ENCODE data around the gene SCAMP4. TPM values are rescaled to one million over a fixed set of nuclear protein-coding genes. Genes with fewer than 3 reads are reported as not detected.

SCAMP4 gene
- polyA plus RNA-seq, 1 of the 3 experiments (the other 2 are of a cell fraction): 30.0 TPM

- Histone ChIP-seq H3K36me3 (replicated peaks in 1 of 2; ENCODE audit: control insufficient read depth in 1 of 2, insufficient read depth in 2 of 2, low read length in 1 of 2) (no peaks in the 10 kb centered on the region), H3K79me2 (ENCODE audit: insufficient read depth) (no peaks in the 10 kb centered on the region), H3K4me2 (no peak overlapping the region), H3K9me2 (no peaks in the 10 kb centered on the region), H3K27me3 (ENCODE audit: insufficient read depth) (no peaks in the 10 kb centered on the region), H4K20me1 (ENCODE audit: insufficient read depth) (no peaks in the 10 kb centered on the region), H2AFZ (ENCODE audit: low read depth) (no peak overlapping the region), H3K4me3 (ENCODE audit: low read depth in 2 of 2, low read length in 1 of 2) (no peak overlapping the region), H3K4me1 (ENCODE audit: control insufficient read depth in 1 of 2, insufficient read depth in 2 of 2, low read depth in 1 of 2, low read length in 1 of 2) (no peaks in the 10 kb centered on the region; a peak in 1 of 4 replicates), H3K9ac (no peak overlapping the region), H3K9me3 (no peaks in the 10 kb centered on the region), H3K27ac (ENCODE audit: low read depth in 2 of 2, low read length in 1 of 2) (no peak overlapping the region), H3F3A (replicated peaks; ENCODE audit: insufficient read depth) (no peaks in the 10 kb centered on the region)
- WGBS (ENCODE audit: low lambda C conversion rate): 95% methylated on average over 12 of the region's 13 CpGs
- no peak for TF ChIP-seq FOSL2 (IDR thresholded peaks at IDR 0.05; ENCODE audit: borderline replicate concordance, low read depth)
- no peak for TF ChIP-seq TAF1 (IDR thresholded peaks at IDR 0.05; ENCODE audit: borderline replicate concordance, low read depth, low read length)
- no peak for TF ChIP-seq NFIC (IDR thresholded peaks at IDR 0.05; ENCODE audit: borderline replicate concordance)
- TF ChIP-seq NRF1 (IDR thresholded peaks at IDR 0.05; ENCODE audit: low read depth, low read length): no peak
- no peak for TF ChIP-seq TEAD4 (IDR thresholded peaks at IDR 0.05; ENCODE audit: borderline replicate concordance, insufficient read depth)
- TF ChIP-seq SMC3 (IDR thresholded peaks at IDR 0.05; ENCODE audit: low read depth, low read length): no peak
- TF ChIP-seq EP300 (IDR thresholded peaks at IDR 0.05; ENCODE audit: borderline replicate concordance in 1 of 2, low read depth in 1 of 2, low read length in 1 of 2): no peak
- TF ChIP-seq JUND (IDR thresholded peaks at IDR 0.05): no peak
- TF ChIP-seq RCOR1 (IDR thresholded peaks at IDR 0.05; ENCODE audit: low read length): no peak
- no peak for TF ChIP-seq MXI1 (IDR thresholded peaks at IDR 0.05; ENCODE audit: low read depth, low read length)
- ChIA-PET CTCF (interaction anchor here (0.6 to 2.7 kb wide), 6 partner anchors 8 to 34 kb away, joined by 3 to 11 read pairs (median 4); partner anchors contain the start of gene ABHD17A), POLR2A (no interaction called here)
- no peak for DNase-seq
Observed at GRCh38 chr19:1896508-1896907, 8.7 kb upstream of the SCAMP4 start.

GRCh38 chr19:1901940-1902404, 3.2 kb upstream of the SCAMP4 start:
- ChIA-PET POLR2A (no interaction called here), CTCF (no interaction called here)
- DNase-seq: no peak

GRCh38 chr19:1902923-1903322, 2.3 kb upstream of the SCAMP4 start:
- Histone ChIP-seq H3K79me2 (ENCODE audit: insufficient read depth) (peaks cover 24% of the 10 kb centered on the region), H2AFZ (ENCODE audit: low read depth) (no peak overlapping the region), H3K9me3 (no peaks in the 10 kb centered on the region), H4K20me1 (ENCODE audit: insufficient read depth) (0 out of 2 replicates have a peak, but pooled peaks cover 2% of the 10 kb centered on the region), H3K36me3 (replicated peaks in 1 of 2; ENCODE audit: control insufficient read depth in 1 of 2, insufficient read depth in 2 of 2, low read length in 1 of 2) (peaks cover 0 to 2% of the 10 kb centered on the region in 2 experiments), H3K4me3 (ENCODE audit: low read depth in 2 of 2, low read length in 1 of 2) (no peak overlapping the region), H3K4me1 (ENCODE audit: control insufficient read depth in 1 of 2, insufficient read depth in 2 of 2, low read depth in 1 of 2, low read length in 1 of 2) (peaks cover 0 to 7% of the 10 kb centered on the region in 2 experiments; a peak in 1 of 4 replicates), H3K27me3 (ENCODE audit: insufficient read depth) (no peaks in the 10 kb centered on the region), H3K4me2 (no peak overlapping the region), H3K27ac (ENCODE audit: low read depth in 2 of 2, low read length in 1 of 2) (no peak overlapping the region), H3K9me2 (no peaks in the 10 kb centered on the region), H3K9ac (no peak overlapping the region), H3F3A (replicated peaks; ENCODE audit: insufficient read depth) (peaks cover 17% of the 10 kb centered on the region)
- ChIA-PET POLR2A (no interaction called here), CTCF (interaction anchor here (0.7 to 1.4 kb wide), 2 partner anchors 14 to 27 kb away, joined by 3 to 9 read pairs; no protein-coding TSS in a partner anchor)
- no peak for DNase-seq
- 71% methylated on average over 6 of the region's 6 CpGs for WGBS (ENCODE audit: low lambda C conversion rate)
- TF ChIP-seq FOSL2 (IDR thresholded peaks at IDR 0.05; ENCODE audit: borderline replicate concordance, low read depth) (no peak), CHD2 (IDR thresholded peaks at IDR 0.05; ENCODE audit: low read length, partially characterized antibody) (no peak), MEF2A (IDR thresholded peaks at IDR 0.05; ENCODE audit: borderline replicate concordance, low read depth) (no peak), MXI1 (IDR thresholded peaks at IDR 0.05; ENCODE audit: low read depth, low read length) (no peak), NFIC (IDR thresholded peaks at IDR 0.05; ENCODE audit: borderline replicate concordance) (no peak), JUND (IDR thresholded peaks at IDR 0.05) (no peak), GABPA (IDR thresholded peaks at IDR 0.05; ENCODE audit: low read depth) (no peak), RAD21 (IDR thresholded peaks at IDR 0.05; ENCODE audit: low read length) (no peak), NRF1 (IDR thresholded peaks at IDR 0.05; ENCODE audit: low read depth, low read length) (no peak), USF2 (IDR thresholded peaks at IDR 0.05; ENCODE audit: borderline replicate concordance, low read depth, low read length) (no peak), SIN3A (IDR thresholded peaks at IDR 0.05; ENCODE audit: borderline replicate concordance, low read depth, low read length) (no peak), SMC3 (IDR thresholded peaks at IDR 0.05; ENCODE audit: low read depth, low read length) (no peak), TAF1 (IDR thresholded peaks at IDR 0.05; ENCODE audit: borderline replicate concordance, low read depth, low read length) (no peak), RFX5 (IDR thresholded peaks at IDR 0.05; ENCODE audit: low read length) (no peak), GATA2 (CRISPR knock-in tag; IDR thresholded peaks at IDR 0.05) (no peak), USF1 (IDR thresholded peaks at IDR 0.05; ENCODE audit: borderline replicate concordance, low read depth) (no peak)

More at GRCh38 chr19:1901940-1902404, 3.2 kb upstream of the SCAMP4 start:
- peaks cover 15% of the 10 kb centered on the region for H3K79me2 ChIP-seq (ENCODE audit: insufficient read depth)
- H3K9me2 ChIP-seq: no peaks in the 10 kb centered on the region
- H3K36me3 ChIP-seq (replicated peaks in 1 of 2; ENCODE audit: control insufficient read depth in 1 of 2, insufficient read depth in 2 of 2, low read length in 1 of 2): no peaks in the 10 kb centered on the region
- TF ChIP-seq TCF12 (IDR thresholded peaks at IDR 0.05) (no peak), MAX (IDR thresholded peaks at IDR 0.05; ENCODE audit: low read depth) (no peak), SIN3A (IDR thresholded peaks at IDR 0.05; ENCODE audit: borderline replicate concordance, low read depth, low read length) (no peak), EZH2phosphoT487 (IDR thresholded peaks at IDR 0.05; ENCODE audit: borderline replicate concordance, low read depth) (no peak)
- H4K20me1 ChIP-seq (ENCODE audit: insufficient read depth): no peaks in the 10 kb centered on the region
- no peak overlapping the region for H3K4me2 ChIP-seq
- no peaks in the 10 kb centered on the region for H3K9me3 ChIP-seq
- no peaks in the 10 kb centered on the region for H3K27me3 ChIP-seq (ENCODE audit: insufficient read depth)
- H2AFZ ChIP-seq (ENCODE audit: low read depth): no peak overlapping the region
- no peak overlapping the region for H3K27ac ChIP-seq (ENCODE audit: low read depth in 2 of 2, low read length in 1 of 2)
- H3K4me3 ChIP-seq (ENCODE audit: low read depth in 2 of 2, low read length in 1 of 2): no peak overlapping the region
- peaks cover 0 to 7% of the 10 kb centered on the region in 2 experiments; a peak in 1 of 4 replicates for H3K4me1 ChIP-seq (ENCODE audit: control insufficient read depth in 1 of 2, insufficient read depth in 2 of 2, low read depth in 1 of 2, low read length in 1 of 2)
- peaks cover 17% of the 10 kb centered on the region for H3F3A ChIP-seq (replicated peaks; ENCODE audit: insufficient read depth)
- 92% methylated on average over 16 of the region's 16 CpGs for WGBS (ENCODE audit: low lambda C conversion rate)
- H3K9ac ChIP-seq: no peak overlapping the region
